ENCODE measurements around the gene GATAD2A. TPM values are rescaled to one million over a fixed set of nuclear protein-coding genes. Genes with fewer than 3 reads are reported as not detected.

The GATAD2A gene
- total and polyA plus RNA-seq, 2 donors (not counting 1 experiment from before 2014, with no cell fraction given), result 31.7 to 63.5 TPM

GRCh38 chr19:19514215-19514657 lies 108.8 kb downstream of the GATAD2A start:
- TF ChIP-seq EZH2 (IDR thresholded peaks at IDR 0.05; ENCODE audit: low read length, missing control alignments) (no peak), CTCF (conservative IDR thresholded peaks at IDR 0.05 in 1 of 2, IDR thresholded peaks at IDR 0.05 in 1 of 2; ENCODE audit: low read depth in 1 of 2, low read length in 2 of 2) (no peak)
- H3K4me2 ChIP-seq (ENCODE audit: extremely low read depth, insufficient read depth, low read length), result no peak overlapping the region
- H3K4me3 ChIP-seq (replicated peaks in 1 of 4; ENCODE audit: control extremely low read depth in 1 of 4, insufficient read depth in 1 of 4, low read depth in 3 of 4, low read length in 4 of 4), result peak overlapping the region in 1 of 4 experiments; percentile 30
- H3K36me3 ChIP-seq (ENCODE audit: control insufficient read depth, insufficient read depth, low read length), result peaks cover 2% of the 10 kb centered on the region
- H3K79me2 ChIP-seq (ENCODE audit: control insufficient read depth, insufficient read depth, low read length), result peaks cover 18% of the 10 kb centered on the region
- H3K9me3 ChIP-seq (ENCODE audit: control insufficient read depth, insufficient read depth, low read depth, low read length), result no peaks in the 10 kb centered on the region
- peak; percentile 54 to 84 for DNase-seq (ENCODE audit: low read depth in 2 of 2)
- no peaks in the 10 kb centered on the region for H3K27me3 ChIP-seq (ENCODE audit: control insufficient read depth, insufficient read depth, low read length)
- H2AFZ ChIP-seq (ENCODE audit: low read length), result no peak overlapping the region
- H3K4me1 ChIP-seq (ENCODE audit: control insufficient read depth, extremely low read depth, insufficient read depth, low read length), result no peaks in the 10 kb centered on the region
- H3K27ac ChIP-seq (ENCODE audit: insufficient read depth, low read length), result no peak overlapping the region
- H3K9ac ChIP-seq (ENCODE audit: insufficient read depth, low read length), result no peak overlapping the region
- H4K20me1 ChIP-seq (ENCODE audit: control insufficient read depth, extremely low read depth, insufficient read depth, low read length), result no peaks in the 10 kb centered on the region

DNA sequence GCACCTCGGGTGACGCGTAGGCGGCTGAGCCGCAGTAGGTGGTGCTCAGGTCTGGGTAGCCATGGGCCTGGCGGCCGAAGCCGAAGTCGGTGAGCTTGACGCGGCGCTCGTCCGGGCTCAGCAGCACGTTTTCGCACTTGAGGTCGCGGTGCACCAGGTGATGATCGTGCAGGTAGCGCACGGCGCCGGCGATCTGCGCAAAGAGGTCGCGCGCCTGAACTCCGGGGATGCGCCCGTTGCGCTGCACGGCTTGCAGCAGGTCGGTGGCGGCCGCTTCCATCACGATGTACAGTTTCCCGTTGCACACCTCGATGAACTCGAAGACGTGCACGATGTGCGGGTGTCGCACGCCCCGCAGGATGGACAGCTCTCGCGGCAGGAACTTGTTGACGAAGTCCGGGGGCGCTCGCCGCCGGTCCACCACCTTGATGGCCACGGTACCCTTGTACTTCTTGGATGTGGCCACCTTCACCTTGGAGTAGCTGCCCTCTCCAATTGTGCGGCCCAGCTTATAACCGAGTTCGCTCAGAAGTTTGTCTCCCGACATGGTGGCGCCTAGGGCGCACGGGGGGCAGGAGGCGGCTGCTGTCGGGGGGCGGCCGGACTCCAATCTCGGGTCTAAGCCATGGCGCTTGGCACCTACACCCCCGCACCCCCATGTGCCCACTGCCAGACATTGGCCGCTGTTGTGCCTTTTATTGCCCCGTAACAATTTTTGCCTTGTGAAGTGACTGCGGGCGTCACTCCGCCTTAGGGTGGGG lies 109.6 kb downstream of the GATAD2A start, which contains the start of gene TSSK6:
TSS of gene TSSK6 (minus strand) at position 668 of the 761 bp plus-strand sequence. CDS start at position 547, 121 bp downstream.
- Histone ChIP-seq H2AFZ (ENCODE audit: low read length) (peak within 1 kb of the TSS; percentile 84), H3K9ac (ENCODE audit: insufficient read depth, low read length) (peak within 1 kb of the TSS; percentile 72), H3K4me2 (ENCODE audit: extremely low read depth, insufficient read depth, low read length) (peak within 1 kb of the TSS; percentile 93), H3K36me3 (ENCODE audit: control insufficient read depth, insufficient read depth, low read length) (peaks cover 2% of the 10 kb centered on the region), H3K27ac (ENCODE audit: insufficient read depth, low read length) (peak within 1 kb of the TSS; percentile 80), H3K27me3 (ENCODE audit: control insufficient read depth, insufficient read depth, low read length) (no peaks in the 10 kb centered on the region), H4K20me1 (ENCODE audit: control insufficient read depth, extremely low read depth, insufficient read depth, low read length) (no peaks in the 10 kb centered on the region), H3K9me3 (ENCODE audit: control insufficient read depth, insufficient read depth, low read depth, low read length) (no peaks in the 10 kb centered on the region), H3K79me2 (ENCODE audit: control insufficient read depth, insufficient read depth, low read length) (peaks cover 20% of the 10 kb centered on the region), H3K4me1 (ENCODE audit: control insufficient read depth, extremely low read depth, insufficient read depth, low read length) (no peaks in the 10 kb centered on the region), H3K4me3 (replicated peaks in 1 of 4; ENCODE audit: control extremely low read depth in 1 of 4, insufficient read depth in 1 of 4, low read depth in 3 of 4, low read length in 4 of 4) (peak within 1 kb of the TSS; percentile 42 to 98 (median 75))
- DNase-seq (ENCODE audit: low read depth in 2 of 2), result no peak
- TF ChIP-seq CTCF (conservative IDR thresholded peaks at IDR 0.05 in 1 of 2, IDR thresholded peaks at IDR 0.05 in 1 of 2; ENCODE audit: low read depth in 1 of 2, low read length in 2 of 2) (no peak), EZH2 (IDR thresholded peaks at IDR 0.05; ENCODE audit: low read length, missing control alignments) (no peak)

GRCh38 chr19:19515642-19516519 lies 110.4 kb downstream of the GATAD2A start, which contains the start of gene NDUFA13:
Gene NDUFA13 (plus strand): TSS chr19:19516225. CDS start chr19:19516239, 14 bp downstream.
- Histone ChIP-seq H3K36me3 (ENCODE audit: control insufficient read depth, insufficient read depth, low read length) (peaks cover 2% of the 10 kb centered on the region), H2AFZ (ENCODE audit: low read length) (peak within 1 kb of the TSS; percentile 84), H3K9me3 (ENCODE audit: control insufficient read depth, insufficient read depth, low read depth, low read length) (no peaks in the 10 kb centered on the region), H3K4me2 (ENCODE audit: extremely low read depth, insufficient read depth, low read length) (peak within 1 kb of the TSS; percentile 93), H3K4me3 (replicated peaks in 1 of 4; ENCODE audit: control extremely low read depth in 1 of 4, insufficient read depth in 1 of 4, low read depth in 3 of 4, low read length in 4 of 4) (peak within 1 kb of the TSS; percentile 42 to 98 (median 75)), H3K4me1 (ENCODE audit: control insufficient read depth, extremely low read depth, insufficient read depth, low read length) (no peaks in the 10 kb centered on the region), H3K27me3 (ENCODE audit: control insufficient read depth, insufficient read depth, low read length) (no peaks in the 10 kb centered on the region), H3K9ac (ENCODE audit: insufficient read depth, low read length) (peak within 1 kb of the TSS; percentile 72), H3K27ac (ENCODE audit: insufficient read depth, low read length) (peak within 1 kb of the TSS; percentile 80), H4K20me1 (ENCODE audit: control insufficient read depth, extremely low read depth, insufficient read depth, low read length) (no peaks in the 10 kb centered on the region), H3K79me2 (ENCODE audit: control insufficient read depth, insufficient read depth, low read length) (peaks cover 22% of the 10 kb centered on the region)
- peak; percentile 87 to 93 for DNase-seq (ENCODE audit: low read depth in 2 of 2)
- TF ChIP-seq EZH2 (IDR thresholded peaks at IDR 0.05; ENCODE audit: low read length, missing control alignments), result no peak
- peak in 1 of 2 donors; percentile 2 for TF ChIP-seq CTCF (conservative IDR thresholded peaks at IDR 0.05 in 1 of 2, IDR thresholded peaks at IDR 0.05 in 1 of 2; ENCODE audit: low read depth in 1 of 2, low read length in 2 of 2)

Data from fibroblast of lung (primary cell).